Upper lobe of right lung (tissue), 1 donor: ENCODE results near the gene SPAG16. TPM values are rescaled to one million over a fixed set of nuclear protein-coding genes. Genes with fewer than 3 reads are reported as not detected.

ENCODE experiments used
- ATAC-seq: fragments of 200-7000 bp; cut with Tn5 transposase; one replicate; pipeline ENCODE4 v1.9.1; 2020; ENCODE audit warnings: mild to moderate bottlenecking, moderate library complexity
- DNase-seq: peaks from one replicate; pipeline ENCODE4 v3.0.0-alpha.2; 2020
- H3K27ac ChIP-seq: fragments of 200-600 bp; one replicate; pipeline ENCODE4 v1.8.0; 2022
- H3K27me3 ChIP-seq: fragments of 200-600 bp; one replicate; pipeline ENCODE4 v1.8.0; 2022; ENCODE audit warnings: mild to moderate bottlenecking
- H3K36me3 ChIP-seq: fragments of 200-600 bp; one replicate; pipeline ENCODE4 v1.8.0; 2022
- H3K4me1 ChIP-seq: fragments of 200-600 bp; one replicate; pipeline ENCODE4 v1.8.0; 2022
- H3K4me3 ChIP-seq: fragments of 200-600 bp; one replicate; pipeline ENCODE4 v1.8.0; 2022; ENCODE audit warnings: mild to moderate bottlenecking
- H3K9me3 ChIP-seq: fragments of 200-600 bp; one replicate; pipeline ENCODE4 v1.8.0; 2022
- intact Hi-C: fragments of 100-400 bp; cut with DNase I; formaldehyde crosslinking; loops from one replicate; pipeline ENCODE4 v1.11.0; 2022
- total RNA-seq: library from RNA; stranded (reverse); fragmentation: NEBNext Ultra II Directional; extraction: Animal tissue kit (Norgen Biotek cat#: 25700); gene quantifications from one replicate; pipeline ENCODE4 v1.2.1, GENCODE V29; 2021
- TF ChIP-seq, protein P1 (sequence below): fragments of 200-600 bp; IDR thresholded peaks from one replicate; pipeline ENCODE4 v1.8.0; 2022; ENCODE audit warnings: antibody characterized with exemption
- donor health status: DM: no; HTN: yes; CAD: no; lungs with severe emphysema.

Gene SPAG16
- total RNA-seq, 1 donor from 2014 or later = 11.6 TPM

DNA sequence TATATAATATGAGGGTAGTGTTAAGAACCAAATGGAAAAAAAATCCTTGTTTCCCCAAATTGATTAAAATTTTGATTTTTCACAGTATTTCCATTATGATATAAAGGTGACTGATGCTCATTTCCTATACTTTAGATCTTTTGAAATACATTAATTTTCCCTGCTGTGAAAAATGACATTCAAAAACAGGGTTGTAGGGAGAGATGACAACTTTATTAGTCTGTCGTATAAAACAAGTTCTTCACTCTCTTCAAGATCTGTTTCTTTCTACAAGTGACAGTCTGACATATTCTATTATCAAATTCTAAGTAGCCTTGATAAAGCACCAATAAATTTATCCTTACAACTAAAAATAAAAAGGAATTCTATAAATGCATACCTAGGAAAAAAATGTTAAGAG, 1081.3 kb downstream of the SPAG16 start:
- Histone ChIP-seq H3K4me1 (no peaks in the 10 kb centered on the region), H3K9me3 (no peaks in the 10 kb centered on the region), H3K4me3 (no peak overlapping the region), H3K27me3 (no peaks in the 10 kb centered on the region), H3K27ac (no peak overlapping the region), H3K36me3 (no peaks in the 10 kb centered on the region)
- TF ChIP-seq, protein P1, sequence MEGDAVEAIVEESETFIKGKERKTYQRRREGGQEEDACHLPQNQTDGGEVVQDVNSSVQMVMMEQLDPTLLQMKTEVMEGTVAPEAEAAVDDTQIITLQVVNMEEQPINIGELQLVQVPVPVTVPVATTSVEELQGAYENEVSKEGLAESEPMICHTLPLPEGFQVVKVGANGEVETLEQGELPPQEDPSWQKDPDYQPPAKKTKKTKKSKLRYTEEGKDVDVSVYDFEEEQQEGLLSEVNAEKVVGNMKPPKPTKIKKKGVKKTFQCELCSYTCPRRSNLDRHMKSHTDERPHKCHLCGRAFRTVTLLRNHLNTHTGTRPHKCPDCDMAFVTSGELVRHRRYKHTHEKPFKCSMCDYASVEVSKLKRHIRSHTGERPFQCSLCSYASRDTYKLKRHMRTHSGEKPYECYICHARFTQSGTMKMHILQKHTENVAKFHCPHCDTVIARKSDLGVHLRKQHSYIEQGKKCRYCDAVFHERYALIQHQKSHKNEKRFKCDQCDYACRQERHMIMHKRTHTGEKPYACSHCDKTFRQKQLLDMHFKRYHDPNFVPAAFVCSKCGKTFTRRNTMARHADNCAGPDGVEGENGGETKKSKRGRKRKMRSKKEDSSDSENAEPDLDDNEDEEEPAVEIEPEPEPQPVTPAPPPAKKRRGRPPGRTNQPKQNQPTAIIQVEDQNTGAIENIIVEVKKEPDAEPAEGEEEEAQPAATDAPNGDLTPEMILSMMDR = no peak
- ATAC-seq (no peak), DNase-seq (no peak)
- intact Hi-C loops = no loop called here

DNA sequence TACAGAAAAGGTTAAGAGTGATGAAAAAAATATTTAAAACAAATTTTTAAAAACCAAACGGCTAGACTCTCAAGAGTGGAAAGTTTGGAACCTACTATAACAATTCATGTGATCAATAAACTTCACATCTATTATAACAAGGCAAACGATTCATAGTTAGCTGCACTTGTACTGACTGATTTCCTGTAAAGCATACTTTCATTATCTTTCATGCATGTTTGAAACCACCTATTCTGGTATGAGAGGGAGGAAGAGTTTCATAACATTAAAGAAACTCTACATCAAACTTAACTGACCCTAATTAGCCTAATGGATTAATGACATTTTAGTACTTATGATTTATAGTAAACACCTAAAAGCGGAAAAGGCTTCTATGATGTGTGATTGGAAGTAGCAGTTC, 1082.9 kb downstream of the SPAG16 start:
- no peaks in the 10 kb centered on the region for H3K27me3 ChIP-seq
- intact Hi-C loops = no loop called here
- no peaks in the 10 kb centered on the region for H3K4me1 ChIP-seq
- DNase-seq = no peak
- TF ChIP-seq, protein P1 = no peak
- ATAC-seq = no peak
- H3K9me3 ChIP-seq = no peaks in the 10 kb centered on the region
- H3K36me3 ChIP-seq = no peaks in the 10 kb centered on the region
- H3K4me3 ChIP-seq = no peak overlapping the region
- no peak overlapping the region for H3K27ac ChIP-seq

DNA sequence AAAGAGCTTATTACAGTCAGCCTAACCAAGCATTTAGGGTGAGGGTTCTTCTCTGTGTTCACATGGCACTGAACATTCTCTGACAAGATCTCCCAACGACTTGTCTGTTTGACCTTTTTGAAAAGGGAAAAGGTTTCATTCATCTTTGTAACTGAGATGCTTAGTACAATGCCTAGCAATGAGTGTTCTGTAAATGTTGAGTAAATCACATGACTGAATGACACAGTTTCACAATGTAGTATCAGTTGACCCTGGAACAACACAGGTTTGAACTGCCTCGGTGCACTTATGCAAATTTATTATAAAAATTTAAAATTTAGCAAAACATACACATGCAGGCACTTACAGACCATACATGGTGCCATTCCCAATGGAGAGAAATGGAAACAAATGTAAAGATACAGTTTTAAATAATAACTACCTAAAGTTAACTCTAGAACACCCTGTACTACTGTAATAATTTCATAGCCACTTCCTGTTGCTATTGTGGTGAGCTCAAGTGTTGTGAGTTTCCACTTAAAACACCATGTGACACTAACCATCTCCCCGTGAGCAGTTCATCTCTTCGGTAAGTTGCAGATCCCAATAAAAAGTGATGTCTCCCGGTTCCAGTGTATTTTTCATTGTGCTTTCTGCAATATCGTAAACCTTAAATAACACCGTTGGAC, 1092.5 kb downstream of the SPAG16 start:
- TF ChIP-seq, protein P1 = no peak
- Histone ChIP-seq H3K27me3 (no peaks in the 10 kb centered on the region), H3K9me3 (no peaks in the 10 kb centered on the region), H3K36me3 (no peaks in the 10 kb centered on the region), H3K4me1 (no peaks in the 10 kb centered on the region), H3K4me3 (no peak overlapping the region), H3K27ac (no peak overlapping the region)
- ATAC-seq = no peak
- intact Hi-C loops = no loop called here
- DNase-seq = no peak

DNA sequence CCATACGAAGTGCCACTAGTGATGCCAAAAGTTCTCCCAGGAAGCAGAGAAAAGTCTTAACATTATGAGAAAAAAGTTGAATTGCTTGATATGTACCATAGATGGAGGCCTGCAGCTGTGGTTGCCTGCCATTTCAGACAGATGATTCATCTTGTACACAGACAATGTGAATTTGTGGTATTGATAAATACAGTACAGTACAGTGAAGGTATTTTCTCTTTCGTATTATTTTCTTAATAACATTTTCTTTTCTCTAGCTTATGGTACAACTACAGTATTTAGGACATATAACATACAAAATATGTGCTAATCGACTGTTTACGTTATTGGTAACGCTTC, 1093.0 kb downstream of the SPAG16 start:
- H3K36me3 ChIP-seq = no peaks in the 10 kb centered on the region
- no peaks in the 10 kb centered on the region for H3K27me3 ChIP-seq
- ATAC-seq (no peak), DNase-seq (no peak)
- H3K4me3 ChIP-seq = no peak overlapping the region
- no peaks in the 10 kb centered on the region for H3K9me3 ChIP-seq
- intact Hi-C loops = no loop called here
- TF ChIP-seq, protein P1 = no peak
- H3K4me1 ChIP-seq = no peaks in the 10 kb centered on the region
- H3K27ac ChIP-seq = no peak overlapping the region

DNA sequence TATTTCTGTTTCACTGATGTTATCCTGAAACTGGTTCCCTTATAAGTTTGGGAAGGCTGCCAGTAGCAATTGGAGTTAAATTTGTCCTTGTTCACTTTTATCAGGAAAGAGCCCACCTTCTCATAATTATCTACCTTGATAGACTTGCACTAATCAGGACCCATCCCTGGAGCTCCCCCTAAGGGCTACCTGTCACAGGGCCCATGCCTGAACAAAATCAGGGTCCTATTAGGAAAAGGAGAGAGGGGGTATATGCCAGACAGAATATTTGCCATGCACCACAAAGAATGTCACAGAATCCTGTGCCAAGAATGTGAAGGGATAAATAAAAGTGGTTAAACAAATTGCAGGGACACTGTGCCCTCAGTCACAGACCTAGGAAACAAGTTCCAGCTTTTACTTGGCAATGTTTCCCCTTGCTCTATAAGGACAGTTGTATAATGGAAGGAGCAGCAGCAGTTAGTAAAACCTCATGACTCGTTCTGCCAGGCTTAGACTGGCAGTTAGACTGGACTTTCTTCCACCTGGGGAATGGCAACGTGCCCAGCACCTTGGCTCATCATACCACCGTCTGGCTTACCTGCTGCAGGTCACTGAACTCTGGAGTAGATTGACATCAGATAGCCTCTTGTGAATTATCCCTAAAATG, 1094.3 kb downstream of the SPAG16 start:
- intact Hi-C loops = no loop called here
- Histone ChIP-seq H3K4me1 (no peaks in the 10 kb centered on the region), H3K4me3 (no peak overlapping the region), H3K36me3 (no peaks in the 10 kb centered on the region), H3K9me3 (no peaks in the 10 kb centered on the region), H3K27ac (no peak overlapping the region), H3K27me3 (no peaks in the 10 kb centered on the region)
- no peak for ATAC-seq
- no peak for DNase-seq
- TF ChIP-seq, protein P1 = no peak
